ENCODE data around the gene IKZF4.

Gene IKZF4

GRCh38 chr12:56013482-56013881 lies 7.4 kb upstream of the IKZF4 start:
- TF ChIP-seq ARNTL (CRISPR knock-in tag; IDR thresholded peaks at IDR 0.05; ENCODE audit: borderline replicate concordance, low read depth) (no peak), TCF4 (CRISPR knock-in tag; IDR thresholded peaks at IDR 0.05; ENCODE audit: borderline replicate concordance) (no peak), GLIS3 (CRISPR knock-in tag; IDR thresholded peaks at IDR 0.05) (no peak), PATZ1 (CRISPR knock-in tag; IDR thresholded peaks at IDR 0.05; ENCODE audit: borderline replicate concordance) (no peak), TOX (CRISPR knock-in tag; IDR thresholded peaks at IDR 0.05; ENCODE audit: borderline replicate concordance) (no peak), BACH2 (CRISPR knock-in tag; IDR thresholded peaks at IDR 0.05; ENCODE audit: borderline replicate concordance) (no peak), ESRRG (CRISPR knock-in tag; IDR thresholded peaks at IDR 0.05) (no peak), POU6F1 (CRISPR knock-in tag; IDR thresholded peaks at IDR 0.05; ENCODE audit: borderline replicate concordance, low read depth) (no peak), CSRNP3 (CRISPR knock-in tag; IDR thresholded peaks at IDR 0.05) (no peak), OSR1 (CRISPR knock-in tag; IDR thresholded peaks at IDR 0.05) (no peak), RARB (CRISPR knock-in tag; IDR thresholded peaks at IDR 0.05) (no peak)
- ATAC-seq: no peak

GRCh38 chr12:56014205-56014604 lies 6.6 kb upstream of the IKZF4 start:
- TF ChIP-seq TSHZ2 (CRISPR knock-in tag; IDR thresholded peaks at IDR 0.05) (no peak), TCF4 (CRISPR knock-in tag; IDR thresholded peaks at IDR 0.05; ENCODE audit: borderline replicate concordance) (no peak), TOX (CRISPR knock-in tag; IDR thresholded peaks at IDR 0.05; ENCODE audit: borderline replicate concordance) (no peak), ZFP30 (CRISPR knock-in tag; IDR thresholded peaks at IDR 0.05) (no peak), GLIS3 (CRISPR knock-in tag; IDR thresholded peaks at IDR 0.05) (no peak), RARB (CRISPR knock-in tag; IDR thresholded peaks at IDR 0.05) (no peak), POU6F1 (CRISPR knock-in tag; IDR thresholded peaks at IDR 0.05; ENCODE audit: borderline replicate concordance, low read depth) (no peak), CREB5 (CRISPR knock-in tag; IDR thresholded peaks at IDR 0.05; ENCODE audit: low read depth) (no peak), SNAI2 (CRISPR knock-in tag; IDR thresholded peaks at IDR 0.05) (no peak), ISL1 (CRISPR knock-in tag; IDR thresholded peaks at IDR 0.05) (no peak), ZNF70 (CRISPR knock-in tag; IDR thresholded peaks at IDR 0.05) (no peak)
- ATAC-seq: no peak

- no peak for ATAC-seq
- TF ChIP-seq ZFP30 (CRISPR knock-in tag; IDR thresholded peaks at IDR 0.05): no peak
- no peak for TF ChIP-seq ZNF565 (CRISPR knock-in tag; conservative IDR thresholded peaks at IDR 0.05; ENCODE audit: low read depth)
- no peak for TF ChIP-seq ZC3H10 (CRISPR knock-in tag; IDR thresholded peaks at IDR 0.05)
- no peak for TF ChIP-seq PPARA (CRISPR knock-in tag; IDR thresholded peaks at IDR 0.05; ENCODE audit: borderline replicate concordance)
- no peak for TF ChIP-seq CSDC2 (CRISPR knock-in tag; IDR thresholded peaks at IDR 0.05)
- no peak for TF ChIP-seq PATZ1 (CRISPR knock-in tag; IDR thresholded peaks at IDR 0.05; ENCODE audit: borderline replicate concordance)
- TF ChIP-seq SNAI2 (CRISPR knock-in tag; IDR thresholded peaks at IDR 0.05): no peak
- no peak for TF ChIP-seq CSRNP3 (CRISPR knock-in tag; IDR thresholded peaks at IDR 0.05)
- TF ChIP-seq OSR1 (CRISPR knock-in tag; IDR thresholded peaks at IDR 0.05): no peak
- no peak for TF ChIP-seq BACH2 (CRISPR knock-in tag; IDR thresholded peaks at IDR 0.05; ENCODE audit: borderline replicate concordance)
These were observed 3.7 kb upstream of the IKZF4 start for GRCh38 chr12:56017181-56017580.

Measured in SK-N-SH treated with all-trans-retinoic acid at 6 μM for 48 hours (cell line).